Endodermal cell (in vitro differentiated cells): Measurements from ENCODE around the gene DENND6B. TPM values are rescaled to one million over a fixed set of nuclear protein-coding genes. Genes with fewer than 3 reads are reported as not detected.
A peak's percentile ranks its signal among the peaks of the same experiment; 100 is the strongest.
"Not testable (repeated sequence)": the region's sequence is repeated elsewhere in the genome, so short reads cannot be mapped to it uniquely, and the experiment has no call there.

Source experiments
- DNase-seq: peaks from one replicate; pipeline ENCODE4 v3.0.0-alpha.2; 2017
- H3K27ac ChIP-seq: 2 replicates; pipeline ENCODE4 v1.5.1; 2013; ENCODE audit warnings: mild to moderate bottlenecking, low read depth, low read length, moderate library complexity
- H3K27me3 ChIP-seq: 2 replicates; pipeline ENCODE4 v1.6.1; 2013; ENCODE audit warnings: mild to moderate bottlenecking, low read length, moderate library complexity; ENCODE audit not compliant: insufficient read depth, control insufficient read depth, poor library complexity, severe bottlenecking
- H3K36me3 ChIP-seq: 2 replicates; pipeline ENCODE4 v1.7.0; 2013; ENCODE audit warnings: mild to moderate bottlenecking, low read length, moderate library complexity; ENCODE audit not compliant: control insufficient read depth, insufficient read depth
- H3K4me1 ChIP-seq: one replicate; pipeline ENCODE4 v1.7.0; 2013; ENCODE audit warnings: low read length; ENCODE audit not compliant: control insufficient read depth, insufficient read depth
- H3K4me3 ChIP-seq: 2 replicates; pipeline ENCODE4 v1.5.1; 2013; ENCODE audit warnings: mild to moderate bottlenecking, low read length, moderate library complexity
- H3K9ac ChIP-seq: 2 replicates; pipeline ENCODE4 v1.6.1; 2013; ENCODE audit warnings: mild to moderate bottlenecking, low read length, moderate library complexity; ENCODE audit not compliant: poor library complexity, severe bottlenecking; ENCODE audit errors: extremely low read depth
- H3K9me3 ChIP-seq: 2 replicates; pipeline ENCODE4 v1.6.1; 2013; ENCODE audit warnings: mild to moderate bottlenecking, low read length, moderate library complexity; ENCODE audit not compliant: control insufficient read depth
- H3K27ac Mint-ChIP-seq: 2 replicates; pipeline ENCODE4 v1.8.0; 2020; ENCODE audit warnings: mixed read lengths
- H3K27me3 Mint-ChIP-seq: 2 replicates; pipeline ENCODE4 v1.8.0; 2021; ENCODE audit warnings: mild to moderate bottlenecking, mixed read lengths; ENCODE audit not compliant: insufficient read depth
- H3K36me3 Mint-ChIP-seq: 2 replicates; pipeline ENCODE4 v1.8.0; 2020; ENCODE audit warnings: low read depth, mixed read lengths
- H3K4me1 Mint-ChIP-seq: 2 replicates; pipeline ENCODE4 v1.8.0; 2020; ENCODE audit warnings: mixed read lengths
- H3K4me3 Mint-ChIP-seq: 2 replicates; pipeline ENCODE4 v1.8.0; 2020; ENCODE audit warnings: mild to moderate bottlenecking, moderate library complexity, mixed read lengths
- H3K9me3 Mint-ChIP-seq: 2 replicates; pipeline ENCODE4 v1.8.0; 2020; ENCODE audit warnings: mild to moderate bottlenecking, mixed read lengths
- CTCF ChIP-seq: fragments of 200-600 bp; sonication (generic); conservative IDR thresholded peaks from 2 replicates; pipeline ENCODE4 v1.5.0; 2021; ENCODE audit warnings: antibody characterized with exemption, mild to moderate bottlenecking
- WGBS, 2 experiments: methylation state at CpG; one replicate each; pipeline versions ENCODE4 v1.1.5 to v1.1.7; 2013; ENCODE audit warnings: missing lambda C conversion rate in 2 of 2, mixed read lengths in 1 of 2; ENCODE audit not compliant: insufficient coverage in 1 of 2, insufficient read length in 1 of 2; 5-methylcytosine and 5-hydroxymethylcytosine counted together
- total RNA-seq, 2 donors: library from RNA; stranded (reverse); fragmentation: NEBNext Ultra II Directional in 1 of 2; extraction: Animal tissue kit (Norgen Biotek cat#: 25700) in 1 of 2; gene quantifications; 2 replicates in 1 of 2; 3 replicates in 1 of 2; pipeline ENCODE4 v1.2.1, GENCODE V29; 2021

DENND6B gene
- total RNA-seq, 2 donors from 2014 or later = 8.3 to 14.2 TPM

- peaks cover 16% of the 10 kb centered on the region for H3K27me3 ChIP-seq
- TF ChIP-seq CTCF = no peak
- peaks cover 4% of the 10 kb centered on the region for H3K9me3 ChIP-seq
- Mint-ChIP-seq H3K27me3 (peaks cover 20% of the 10 kb centered on the region), H3K9me3 (peaks cover 7% of the 10 kb centered on the region), H3K4me1 (no peaks in the 10 kb centered on the region), H3K27ac (no peak overlapping the region), H3K4me3 (no peak overlapping the region), H3K36me3 (peaks cover 33% of the 10 kb centered on the region)
- no peak overlapping the region for H3K9ac ChIP-seq
- no peak overlapping the region for H3K27ac ChIP-seq
- DNase-seq = no peak
- peaks cover 5% of the 10 kb centered on the region for H3K4me1 ChIP-seq
- 87 to 91% methylated on average over 3 to 7 of the region's 7 CpGs for WGBS, 2 experiments
- peaks cover 13% of the 10 kb centered on the region for H3K36me3 ChIP-seq
- no peak overlapping the region for H3K4me3 ChIP-seq
Measured at GRCh38 chr22:50274771-50275170, 52.0 kb downstream of the DENND6B start.

- H3K27me3 ChIP-seq = peaks cover 20% of the 10 kb centered on the region
- DNase-seq = peak; percentile 73
- no peak overlapping the region for H3K4me3 ChIP-seq
- no peak overlapping the region for H3K27ac ChIP-seq
- Mint-ChIP-seq H3K9me3 (peaks cover 7% of the 10 kb centered on the region), H3K27me3 (peaks cover 24% of the 10 kb centered on the region), H3K4me3 (no peak overlapping the region), H3K27ac (no peak overlapping the region), H3K4me1 (no peaks in the 10 kb centered on the region), H3K36me3 (peaks cover 33% of the 10 kb centered on the region)
- H3K4me1 ChIP-seq = peaks cover 5% of the 10 kb centered on the region
- H3K36me3 ChIP-seq = peaks cover 11% of the 10 kb centered on the region
- H3K9ac ChIP-seq = no peak overlapping the region
- 71 to 92% methylated on average over 2 to 4 of the region's 7 CpGs for WGBS, 2 experiments
- peaks cover 4% of the 10 kb centered on the region for H3K9me3 ChIP-seq
- TF ChIP-seq CTCF = peak; percentile 61
Measured at GRCh38 chr22:50274311-50274710, 52.5 kb downstream of the DENND6B start.

- H3K27ac Mint-ChIP-seq, H3K9ac ChIP-seq, H3K4me1 ChIP-seq, H3K4me3 ChIP-seq, H3K27ac ChIP-seq, H3K4me3 Mint-ChIP-seq, H3K9me3 Mint-ChIP-seq, H3K9me3 ChIP-seq, DNase-seq, H3K4me1 Mint-ChIP-seq: not testable (repeated sequence)
- peaks cover 31% of the 10 kb centered on the region for H3K36me3 Mint-ChIP-seq
- peaks cover 30% of the 10 kb centered on the region for H3K27me3 Mint-ChIP-seq
- H3K27me3 ChIP-seq = peaks cover 26% of the 10 kb centered on the region
- WGBS, 2 experiments = 87 to 93% methylated on average over 5 to 10 of the region's 10 CpGs
- peaks cover 11% of the 10 kb centered on the region for H3K36me3 ChIP-seq
Measured at GRCh38 chr22:50273781-50274180, 53.0 kb downstream of the DENND6B start.

- DNase-seq, H3K4me1 ChIP-seq, H3K9me3 ChIP-seq, H3K4me3 ChIP-seq, H3K4me3 Mint-ChIP-seq, H3K4me1 Mint-ChIP-seq, H3K27ac ChIP-seq, H3K9ac ChIP-seq, H3K27ac Mint-ChIP-seq, H3K9me3 Mint-ChIP-seq: not testable (repeated sequence)
- peaks cover 30% of the 10 kb centered on the region for H3K27me3 ChIP-seq
- peak; percentile 51 for TF ChIP-seq CTCF
- Mint-ChIP-seq H3K36me3 (peaks cover 29% of the 10 kb centered on the region), H3K27me3 (peaks cover 34% of the 10 kb centered on the region)
- H3K36me3 ChIP-seq = peaks cover 11% of the 10 kb centered on the region
- 93% methylated on average over 10 of the region's 11 CpGs; no CpG with 5 or more reads in 1 of the 2 experiments for WGBS, 2 experiments
Measured at GRCh38 chr22:50273352-50273751, 53.5 kb downstream of the DENND6B start.
